Measurements from ENCODE around the gene RAB43. TPM values are rescaled to one million over a fixed set of nuclear protein-coding genes. Genes with fewer than 3 reads are reported as not detected.
A peak's percentile ranks its signal among the peaks of the same experiment; 100 is the strongest.
"Not testable (repeated sequence)": the region's sequence is repeated elsewhere in the genome, so short reads cannot be mapped to it uniquely, and the experiment has no call there.

RAB43 gene
- 23.8 and 24.3 TPM in 2 replicates for total RNA-seq
- long read RNA-seq: 0 reads

DNA sequence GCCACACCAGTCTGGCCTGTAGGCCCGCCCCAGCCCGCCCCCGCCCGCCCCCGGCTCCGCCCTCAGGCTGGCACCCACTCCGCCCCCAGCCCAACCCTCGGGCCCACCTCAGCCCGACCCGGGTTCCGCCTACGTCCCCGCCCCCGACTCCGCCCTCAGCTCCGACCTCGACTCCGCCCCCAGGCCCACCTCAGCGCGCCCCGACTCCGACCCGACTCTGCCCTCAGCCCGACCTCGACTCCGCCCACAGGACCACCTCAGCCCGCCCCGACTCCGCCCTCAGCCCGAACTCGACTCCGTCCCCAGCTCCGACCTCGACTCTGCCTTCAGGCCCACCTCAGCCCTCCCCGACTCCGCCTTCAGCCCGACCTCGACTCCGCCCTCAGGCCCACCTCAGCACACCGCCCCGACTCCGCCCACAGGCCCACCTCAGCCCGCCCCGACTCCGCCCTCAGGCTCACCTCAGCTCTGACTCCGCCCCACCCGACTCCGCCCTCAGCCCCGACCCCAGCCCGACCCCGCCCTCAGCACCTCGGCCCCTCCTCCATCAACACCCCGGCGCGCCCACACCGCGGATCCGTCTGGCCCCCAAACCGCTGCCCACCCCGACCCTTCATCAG lies at the start of gene RAB43:
RAB43 (minus strand) TSS at position 13 of the 620 bp plus-strand sequence. CDS start 315 bp downstream, outside the sequence.
- DNase-seq (ENCODE audit: low spot score, unreplicated experiment): peak; percentile 98
- Mint-ChIP-seq H3K4me3 (ENCODE audit: low read depth) (peak within 1 kb of the TSS; percentile 88), H3K4me1 (ENCODE audit: low read depth) (peaks cover 44% of the 10 kb centered on the region)

DNA sequence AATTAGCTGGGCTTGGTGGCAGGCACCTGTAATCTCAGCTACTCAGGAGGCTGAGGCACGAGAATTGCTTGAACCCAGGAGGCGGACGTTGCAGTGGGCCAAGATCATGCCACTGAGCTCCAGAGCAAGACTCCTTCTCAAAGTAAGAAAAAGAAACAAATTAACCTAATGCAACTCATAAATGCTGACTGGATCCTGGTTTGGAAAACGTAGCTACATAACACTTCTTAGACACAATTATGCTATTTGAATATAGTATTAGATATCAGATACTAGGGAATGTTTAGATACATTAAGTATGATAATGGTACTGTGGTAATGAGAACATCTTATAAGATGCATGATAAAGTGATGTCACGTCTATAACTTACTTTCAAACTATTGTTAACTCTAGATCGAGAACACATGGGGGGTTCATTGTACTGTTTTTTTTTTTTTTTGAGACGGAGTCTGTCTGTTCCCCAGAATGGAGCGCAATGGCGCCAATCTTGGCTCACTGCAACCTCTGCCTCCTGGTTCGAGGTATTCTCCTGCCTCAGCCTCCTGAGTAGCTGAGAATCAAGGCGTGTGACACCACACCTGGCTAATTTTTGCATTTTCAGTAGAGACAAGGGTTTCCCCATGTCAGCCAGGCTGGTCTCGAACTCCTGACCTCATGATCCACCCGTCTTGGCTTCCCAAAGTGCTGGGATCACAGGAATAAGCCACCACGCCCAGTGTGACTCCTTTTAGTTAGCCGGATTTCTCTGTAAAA lies 45.2 kb upstream of the RAB43 start:
- H3K9me3 Mint-ChIP-seq (ENCODE audit: low read depth): no peaks in the 10 kb centered on the region
- H3K27ac Mint-ChIP-seq: no peak overlapping the region
- peaks cover 6% of the 10 kb centered on the region for H3K4me1 Mint-ChIP-seq (ENCODE audit: low read depth)
- TF ChIP-seq, protein P1, sequence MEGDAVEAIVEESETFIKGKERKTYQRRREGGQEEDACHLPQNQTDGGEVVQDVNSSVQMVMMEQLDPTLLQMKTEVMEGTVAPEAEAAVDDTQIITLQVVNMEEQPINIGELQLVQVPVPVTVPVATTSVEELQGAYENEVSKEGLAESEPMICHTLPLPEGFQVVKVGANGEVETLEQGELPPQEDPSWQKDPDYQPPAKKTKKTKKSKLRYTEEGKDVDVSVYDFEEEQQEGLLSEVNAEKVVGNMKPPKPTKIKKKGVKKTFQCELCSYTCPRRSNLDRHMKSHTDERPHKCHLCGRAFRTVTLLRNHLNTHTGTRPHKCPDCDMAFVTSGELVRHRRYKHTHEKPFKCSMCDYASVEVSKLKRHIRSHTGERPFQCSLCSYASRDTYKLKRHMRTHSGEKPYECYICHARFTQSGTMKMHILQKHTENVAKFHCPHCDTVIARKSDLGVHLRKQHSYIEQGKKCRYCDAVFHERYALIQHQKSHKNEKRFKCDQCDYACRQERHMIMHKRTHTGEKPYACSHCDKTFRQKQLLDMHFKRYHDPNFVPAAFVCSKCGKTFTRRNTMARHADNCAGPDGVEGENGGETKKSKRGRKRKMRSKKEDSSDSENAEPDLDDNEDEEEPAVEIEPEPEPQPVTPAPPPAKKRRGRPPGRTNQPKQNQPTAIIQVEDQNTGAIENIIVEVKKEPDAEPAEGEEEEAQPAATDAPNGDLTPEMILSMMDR (IDR thresholded peaks at IDR 0.05; ENCODE audit: unreplicated experiment): no peak
- no peak overlapping the region for H3K4me3 Mint-ChIP-seq (ENCODE audit: low read depth)
- H3K27me3 Mint-ChIP-seq: no peaks in the 10 kb centered on the region
- peaks cover 21% of the 10 kb centered on the region for H3K36me3 Mint-ChIP-seq (ENCODE audit: insufficient read depth)
- DNase-seq (ENCODE audit: low spot score, unreplicated experiment): no peak

More for the DNA sequence above, at the start of gene RAB43:
- peak within 1 kb of the TSS; percentile 96 for H3K27ac Mint-ChIP-seq
- peaks cover 5% of the 10 kb centered on the region for H3K36me3 Mint-ChIP-seq (ENCODE audit: insufficient read depth)
- no peaks in the 10 kb centered on the region for H3K9me3 Mint-ChIP-seq (ENCODE audit: low read depth)
- TF ChIP-seq, protein P1 (IDR thresholded peaks at IDR 0.05; ENCODE audit: unreplicated experiment): no peak
- no peaks in the 10 kb centered on the region for H3K27me3 Mint-ChIP-seq

DNA sequence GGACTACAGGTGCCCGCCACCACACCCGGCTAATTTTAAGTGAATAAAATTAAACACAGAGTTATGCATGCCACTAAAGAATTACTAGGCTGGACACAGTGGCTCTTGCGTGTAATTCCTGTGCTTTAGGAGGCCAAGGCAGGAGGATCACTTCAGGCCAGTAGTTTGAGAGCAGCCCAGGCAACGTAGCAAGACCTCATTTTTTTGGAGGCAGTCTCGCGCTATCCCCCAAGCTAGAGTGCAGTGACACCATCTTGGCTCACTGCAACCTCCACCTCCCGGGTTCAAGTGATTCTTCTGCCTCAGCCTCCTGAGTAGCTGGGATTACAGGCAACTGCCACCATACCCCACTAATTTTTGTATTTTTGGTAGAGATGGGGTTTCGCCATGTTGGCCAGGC lies 44.0 kb upstream of the RAB43 start:
- DNase-seq (ENCODE audit: low spot score, unreplicated experiment); H3K27ac Mint-ChIP-seq; H3K4me1 Mint-ChIP-seq (ENCODE audit: low read depth); H3K27me3 Mint-ChIP-seq; H3K9me3 Mint-ChIP-seq (ENCODE audit: low read depth); H3K4me3 Mint-ChIP-seq (ENCODE audit: low read depth): not testable (repeated sequence)
- peaks cover 16% of the 10 kb centered on the region for H3K36me3 Mint-ChIP-seq (ENCODE audit: insufficient read depth)

DNA sequence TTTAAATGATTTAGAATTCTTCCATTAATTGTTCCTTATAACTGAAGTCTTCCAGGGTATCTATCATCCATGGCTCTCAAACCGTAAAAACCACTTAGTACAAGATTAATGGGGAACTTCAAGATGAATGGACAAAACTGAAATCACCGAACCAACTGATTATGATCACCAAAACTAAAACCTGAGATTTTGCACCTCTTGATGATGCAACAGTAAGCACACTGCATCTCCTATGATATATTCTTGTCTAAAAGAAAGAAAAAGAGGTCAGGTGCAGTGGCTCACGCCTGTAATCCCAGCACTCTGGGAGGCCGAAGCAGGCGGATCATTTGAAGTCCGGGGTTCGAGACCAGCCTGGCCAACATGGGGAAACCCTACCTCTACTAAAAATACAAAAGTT lies 42.9 kb upstream of the RAB43 start:
- no peak overlapping the region for H3K27ac Mint-ChIP-seq
- peaks cover 8% of the 10 kb centered on the region for H3K36me3 Mint-ChIP-seq (ENCODE audit: insufficient read depth)
- H3K4me3 Mint-ChIP-seq (ENCODE audit: low read depth): no peak overlapping the region
- peaks cover 13% of the 10 kb centered on the region for H3K4me1 Mint-ChIP-seq (ENCODE audit: low read depth)
- no peak for DNase-seq (ENCODE audit: low spot score, unreplicated experiment)
- TF ChIP-seq, protein P1 (IDR thresholded peaks at IDR 0.05; ENCODE audit: unreplicated experiment): no peak
- H3K27me3 Mint-ChIP-seq: no peaks in the 10 kb centered on the region
- H3K9me3 Mint-ChIP-seq (ENCODE audit: low read depth): no peaks in the 10 kb centered on the region

DNA sequence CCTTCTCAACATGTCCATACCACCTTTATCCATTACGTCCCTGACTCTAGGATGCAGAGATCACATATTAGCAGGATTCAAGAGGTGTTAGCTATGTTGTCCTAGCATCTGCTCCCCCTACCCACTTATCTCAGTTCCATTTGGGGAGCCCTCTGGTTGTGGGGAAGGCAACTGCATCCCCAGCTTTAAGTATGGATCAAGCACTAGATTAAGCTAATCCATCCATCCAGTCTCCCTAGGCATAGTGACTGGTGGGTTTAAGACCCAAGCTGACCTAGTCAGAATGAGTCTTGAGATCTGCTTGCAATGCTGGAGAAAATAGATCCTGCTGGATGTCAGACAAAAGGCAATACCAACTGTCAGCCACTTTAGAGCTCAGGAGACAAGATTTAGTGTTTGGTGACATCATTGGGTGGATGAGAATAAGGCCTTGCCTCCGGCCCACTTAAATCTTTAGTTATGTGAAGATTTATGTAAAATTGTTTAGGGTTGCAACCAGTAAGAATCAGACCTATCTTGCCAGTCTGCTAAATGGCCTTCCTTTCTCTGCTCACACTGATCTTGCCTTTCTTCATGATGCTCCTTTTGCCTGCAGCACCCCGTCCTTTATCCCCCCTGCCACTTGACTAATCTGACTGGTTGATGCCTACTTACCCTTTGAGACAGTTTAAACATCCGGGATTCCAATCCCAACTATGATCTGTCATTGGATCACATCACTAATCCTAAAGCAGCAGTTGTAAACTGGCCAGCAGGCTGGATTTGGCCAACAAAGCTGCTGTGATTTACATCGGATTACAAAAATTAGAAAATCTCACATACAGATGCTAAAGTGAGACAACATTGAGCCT lies 41.4 kb upstream of the RAB43 start:
- Mint-ChIP-seq H3K36me3 (ENCODE audit: insufficient read depth) (peaks cover 8% of the 10 kb centered on the region), H3K4me3 (ENCODE audit: low read depth) (peak overlapping the region; percentile 93), H3K27ac (peak overlapping the region; percentile 100), H3K9me3 (ENCODE audit: low read depth) (no peaks in the 10 kb centered on the region), H3K4me1 (ENCODE audit: low read depth) (peaks cover 16% of the 10 kb centered on the region), H3K27me3 (no peaks in the 10 kb centered on the region)
- TF ChIP-seq, protein P1 (IDR thresholded peaks at IDR 0.05; ENCODE audit: unreplicated experiment): peak; percentile 9
- no peak for DNase-seq (ENCODE audit: low spot score, unreplicated experiment)

Data from progenitor cell of endocrine pancreas (in vitro differentiated cells).